Stimulated activated CD8-positive, alpha-beta memory T cell treated with anti-CD3 and anti-CD28 coated beads, Interleukin-12 subunit alpha, Interleukin-12 subunit beta, amount 100 ng/mL, for 24 hours (primary cell): ENCODE results near the gene MTNR1A.
"Not testable (repeated sequence)": the region's sequence is repeated elsewhere in the genome, so short reads cannot be mapped to it uniquely, and the experiment has no call there.

Source experiments
- DNase-seq: peaks from one replicate; pipeline ENCODE4 v3.0.0-alpha.2; 2020; ENCODE audit errors: extremely low read depth

Gene MTNR1A

GRCh38 chr4:186561748-186562147 is 6.4 kb upstream of the MTNR1A start:
- no peak for DNase-seq

- no peak for DNase-seq
Observed at GRCh38 chr4:186560647-186561046, 5.3 kb upstream of the MTNR1A start.

GRCh38 chr4:186557486-186557885 is 2.1 kb upstream of the MTNR1A start:
- DNase-seq = no peak

GRCh38 chr4:186557061-186557460 is 1.7 kb upstream of the MTNR1A start:
- no peak for DNase-seq

- no peak for DNase-seq
Observed at GRCh38 chr4:186554539-186554913, 841 bp downstream of the MTNR1A start.

- no peak for DNase-seq
Observed at GRCh38 chr4:186553717-186554116, 1.6 kb downstream of the MTNR1A start.

GRCh38 chr4:186551849-186552248 is 3.5 kb downstream of the MTNR1A start:
- DNase-seq = no peak

- DNase-seq = no peak
Observed at GRCh38 chr4:186545436-186545835, 9.9 kb downstream of the MTNR1A start.

GRCh38 chr4:186543206-186543605 is 12.2 kb downstream of the MTNR1A start:
- no peak for DNase-seq

- DNase-seq = no peak
Observed at GRCh38 chr4:186541801-186542200, 13.6 kb downstream of the MTNR1A start.

GRCh38 chr4:186537843-186538521 is 17.4 kb downstream of the MTNR1A start:
- no peak for DNase-seq

- DNase-seq = no peak
Observed at GRCh38 chr4:186536285-186536684, 19.1 kb downstream of the MTNR1A start.

- DNase-seq = no peak
Observed at GRCh38 chr4:186534056-186534455, 21.3 kb downstream of the MTNR1A start.

- DNase-seq = not testable (repeated sequence)
Observed at GRCh38 chr4:186523927-186524326, 31.4 kb downstream of the MTNR1A start.

GRCh38 chr4:186516287-186516686 is 39.1 kb downstream of the MTNR1A start:
- no peak for DNase-seq

- DNase-seq = no peak
Observed at GRCh38 chr4:186514271-186514950, 41.0 kb downstream of the MTNR1A start.

- not testable (repeated sequence) for DNase-seq
Observed at GRCh38 chr4:186504771-186505170, 50.6 kb downstream of the MTNR1A start.

- DNase-seq = no peak
Observed at GRCh38 chr4:186502231-186502630, 53.1 kb downstream of the MTNR1A start.

- no peak for DNase-seq
Observed at GRCh38 chr4:186501554-186501953, 53.8 kb downstream of the MTNR1A start.

GRCh38 chr4:186500721-186501304 is 54.6 kb downstream of the MTNR1A start:
- DNase-seq = no peak

- no peak for DNase-seq
Observed at GRCh38 chr4:186499467-186499866, 55.9 kb downstream of the MTNR1A start.

GRCh38 chr4:186497043-186497442 is 58.3 kb downstream of the MTNR1A start:
- DNase-seq = no peak

- no peak for DNase-seq
Observed at GRCh38 chr4:186494496-186494895, 60.9 kb downstream of the MTNR1A start.
